Measurements from ENCODE around the gene HMGN4. TPM values are rescaled to one million over a fixed set of nuclear protein-coding genes. Genes with fewer than 3 reads are reported as not detected.
"Not testable (repeated sequence)": the region's sequence is repeated elsewhere in the genome, so short reads cannot be mapped to it uniquely, and the experiment has no call there.

The HMGN4 gene
- total RNA-seq, 2 donors from 2014 or later = 53.5 to 83.0 TPM

DNA sequence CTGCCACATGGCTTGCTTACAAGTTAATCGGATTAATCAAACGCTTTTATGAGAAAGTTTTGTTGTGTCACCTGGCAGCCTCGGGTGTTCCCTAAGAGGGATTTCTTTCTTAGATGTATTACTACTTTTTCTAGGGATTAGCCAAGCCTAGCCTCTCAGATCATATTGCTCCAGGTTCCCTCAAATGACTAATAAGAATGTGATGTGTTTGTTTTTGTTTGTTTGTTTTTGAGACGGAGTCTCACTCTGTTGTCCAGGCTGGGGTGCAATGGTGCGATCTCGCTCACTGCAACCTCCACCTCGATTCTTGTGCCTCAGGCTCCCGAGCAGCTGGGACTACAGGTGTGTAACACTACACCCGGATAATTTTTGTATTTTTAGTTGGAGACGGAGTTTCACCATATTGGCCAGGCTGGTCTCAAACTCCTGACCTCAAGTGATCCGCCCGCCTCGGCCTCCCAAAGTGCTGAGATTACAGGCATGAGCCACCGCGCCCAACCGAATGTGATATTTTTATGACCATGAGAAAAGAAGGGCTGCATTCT is 977 bp downstream of the HMGN4 start:
- H3K9me3 ChIP-seq = no peaks in the 10 kb centered on the region
- no peaks in the 10 kb centered on the region for H3K36me3 ChIP-seq
- DNase-seq (ENCODE audit: low spot score) = no peak
- TF ChIP-seq, protein P1, sequence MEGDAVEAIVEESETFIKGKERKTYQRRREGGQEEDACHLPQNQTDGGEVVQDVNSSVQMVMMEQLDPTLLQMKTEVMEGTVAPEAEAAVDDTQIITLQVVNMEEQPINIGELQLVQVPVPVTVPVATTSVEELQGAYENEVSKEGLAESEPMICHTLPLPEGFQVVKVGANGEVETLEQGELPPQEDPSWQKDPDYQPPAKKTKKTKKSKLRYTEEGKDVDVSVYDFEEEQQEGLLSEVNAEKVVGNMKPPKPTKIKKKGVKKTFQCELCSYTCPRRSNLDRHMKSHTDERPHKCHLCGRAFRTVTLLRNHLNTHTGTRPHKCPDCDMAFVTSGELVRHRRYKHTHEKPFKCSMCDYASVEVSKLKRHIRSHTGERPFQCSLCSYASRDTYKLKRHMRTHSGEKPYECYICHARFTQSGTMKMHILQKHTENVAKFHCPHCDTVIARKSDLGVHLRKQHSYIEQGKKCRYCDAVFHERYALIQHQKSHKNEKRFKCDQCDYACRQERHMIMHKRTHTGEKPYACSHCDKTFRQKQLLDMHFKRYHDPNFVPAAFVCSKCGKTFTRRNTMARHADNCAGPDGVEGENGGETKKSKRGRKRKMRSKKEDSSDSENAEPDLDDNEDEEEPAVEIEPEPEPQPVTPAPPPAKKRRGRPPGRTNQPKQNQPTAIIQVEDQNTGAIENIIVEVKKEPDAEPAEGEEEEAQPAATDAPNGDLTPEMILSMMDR (IDR thresholded peaks at IDR 0.05) = no peak
- TF ChIP-seq POLR2AphosphoS5 (IDR thresholded peaks at IDR 0.05) = no peak
- no peak for TF ChIP-seq POLR2A (IDR thresholded peaks at IDR 0.05)
- 62% methylated on average over 16 of the region's 16 CpGs for WGBS
- H3K4me1 ChIP-seq (replicated peaks) = peaks cover under 1% of the 10 kb centered on the region
- H3K27ac ChIP-seq = peak overlapping the region; percentile 90 to 91
- no peaks in the 10 kb centered on the region for H3K27me3 ChIP-seq (replicated peaks; ENCODE audit: insufficient read depth)
- intact Hi-C loops (cut with DNase I) = loop anchor here (5.0 kb wide), 1 partner anchor 67 kb away; no protein-coding TSS in a partner anchor
- H3K4me3 ChIP-seq = peak overlapping the region; percentile 68 to 72

DNA sequence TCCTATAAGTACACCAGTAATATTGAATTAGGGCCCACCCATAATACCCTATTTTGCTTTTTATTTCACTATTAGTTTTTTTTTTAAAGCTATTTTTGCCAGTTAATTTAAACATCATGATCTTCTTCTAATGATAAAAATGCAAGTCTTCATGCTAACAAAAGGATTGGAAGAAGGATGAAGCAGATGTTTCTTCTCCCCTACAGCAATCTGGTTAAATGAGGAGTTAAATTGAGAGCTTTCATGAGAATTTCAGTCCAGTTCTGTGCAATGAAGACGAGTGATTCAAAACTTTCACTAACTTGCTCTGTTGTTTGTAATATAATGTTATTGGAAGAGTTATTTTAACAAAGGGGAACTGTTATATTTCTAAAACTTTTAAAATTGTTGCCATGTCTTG is 3.4 kb downstream of the HMGN4 start:
- Histone ChIP-seq H3K36me3 (no peaks in the 10 kb centered on the region), H3K27me3 (replicated peaks; ENCODE audit: insufficient read depth) (no peaks in the 10 kb centered on the region), H3K4me3 (no peak overlapping the region), H3K9me3 (no peaks in the 10 kb centered on the region), H3K27ac (no peak overlapping the region), H3K4me1 (replicated peaks) (peaks cover 2% of the 10 kb centered on the region)
- intact Hi-C loops (cut with DNase I) = no loop called here
- 66% methylated on average over 1 of the region's 1 CpG for WGBS
- TF ChIP-seq, protein P1 (IDR thresholded peaks at IDR 0.05) = no peak
- TF ChIP-seq POLR2A (IDR thresholded peaks at IDR 0.05) = no peak
- no peak for TF ChIP-seq POLR2AphosphoS5 (IDR thresholded peaks at IDR 0.05)
- no peak for DNase-seq (ENCODE audit: low spot score)

DNA sequence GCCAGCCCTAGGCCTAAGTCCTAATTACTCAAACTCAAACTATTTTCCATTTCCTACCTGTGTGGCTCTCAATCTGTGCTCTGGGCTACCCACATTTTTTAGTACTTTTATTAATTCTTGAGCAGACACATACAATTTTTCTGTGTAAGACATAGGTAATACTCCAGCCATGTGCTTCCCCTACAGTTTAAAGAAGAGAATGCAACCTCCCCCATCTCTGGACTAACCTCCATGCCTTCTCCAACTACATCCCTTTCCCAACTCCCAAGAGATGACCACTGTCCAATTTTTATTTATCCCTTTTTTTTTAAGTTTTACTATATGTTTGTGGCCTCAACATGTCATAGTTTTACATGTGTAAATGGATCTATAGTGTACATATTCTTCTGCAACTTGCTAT is 5.8 kb downstream of the HMGN4 start:
- H3K36me3 ChIP-seq = no peaks in the 10 kb centered on the region
- TF ChIP-seq, protein P1 (IDR thresholded peaks at IDR 0.05) = no peak
- no peak for TF ChIP-seq POLR2AphosphoS5 (IDR thresholded peaks at IDR 0.05)
- no peak for TF ChIP-seq POLR2A (IDR thresholded peaks at IDR 0.05)

DNA sequence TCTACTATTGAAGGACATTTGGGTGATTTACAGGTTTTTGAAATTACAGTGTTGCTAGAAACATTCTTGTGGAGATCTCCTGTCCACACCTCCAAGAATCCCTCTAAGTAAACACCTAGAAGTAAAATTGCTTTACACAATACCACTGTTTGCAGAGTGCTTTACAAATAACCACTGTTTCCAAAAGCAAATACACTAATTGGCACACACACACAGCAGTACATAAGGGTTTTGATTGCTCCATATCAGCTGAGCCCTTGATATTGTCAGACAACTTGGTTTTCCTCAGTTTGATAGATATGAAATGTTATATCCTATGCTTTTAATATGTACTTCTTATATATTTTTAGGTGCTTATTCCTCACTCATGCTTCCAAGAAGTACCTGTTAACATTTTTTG is 6.3 kb downstream of the HMGN4 start:
- peaks cover 2% of the 10 kb centered on the region for H3K4me1 ChIP-seq (replicated peaks)
- intact Hi-C loops (cut with DNase I) = no loop called here
- H3K27ac ChIP-seq = no peak overlapping the region
- TF ChIP-seq POLR2AphosphoS5 (IDR thresholded peaks at IDR 0.05) (peak; percentile 23), POLR2A (IDR thresholded peaks at IDR 0.05) (no peak)
- TF ChIP-seq, protein P1 (IDR thresholded peaks at IDR 0.05) = no peak
- H3K9me3 ChIP-seq = no peaks in the 10 kb centered on the region
- H3K27me3 ChIP-seq (replicated peaks; ENCODE audit: insufficient read depth) = no peaks in the 10 kb centered on the region
- no peak for DNase-seq (ENCODE audit: low spot score)
- H3K36me3 ChIP-seq = no peaks in the 10 kb centered on the region
- no peak overlapping the region for H3K4me3 ChIP-seq

More for the DNA sequence above, 5.8 kb downstream of the HMGN4 start:
- no peak overlapping the region for H3K27ac ChIP-seq
- intact Hi-C loops (cut with DNase I) = no loop called here
- no peak overlapping the region for H3K4me3 ChIP-seq
- H3K9me3 ChIP-seq = no peaks in the 10 kb centered on the region
- H3K27me3 ChIP-seq (replicated peaks; ENCODE audit: insufficient read depth) = no peaks in the 10 kb centered on the region
- H3K4me1 ChIP-seq (replicated peaks) = peaks cover 2% of the 10 kb centered on the region
- DNase-seq (ENCODE audit: low spot score) = no peak

DNA sequence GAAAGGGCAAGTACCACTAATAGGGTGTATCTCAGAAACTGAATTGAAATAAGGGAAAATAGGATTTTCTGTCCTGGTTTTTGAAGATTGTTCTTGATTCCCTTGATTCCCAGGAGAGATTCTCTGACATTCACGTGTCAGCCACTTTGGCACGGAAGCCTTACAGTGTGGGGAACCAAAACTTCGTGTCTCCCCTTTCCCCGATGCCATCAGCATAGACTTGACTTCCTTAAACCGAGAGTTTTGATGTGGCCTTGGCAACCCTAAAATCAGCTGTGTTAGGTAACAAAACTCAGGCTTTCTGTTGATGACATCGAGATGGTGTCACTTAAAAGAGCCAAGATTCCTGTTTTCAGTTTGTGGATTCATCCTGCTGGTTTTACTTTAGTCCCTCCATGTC is 7.5 kb downstream of the HMGN4 start:
- H3K4me3 ChIP-seq = no peak overlapping the region
- H3K27me3 ChIP-seq (replicated peaks; ENCODE audit: insufficient read depth) = no peaks in the 10 kb centered on the region
- DNase-seq (ENCODE audit: low spot score) = no peak
- no peaks in the 10 kb centered on the region for H3K36me3 ChIP-seq
- 81% methylated on average over 6 of the region's 6 CpGs for WGBS
- intact Hi-C loops (cut with DNase I) = no loop called here
- peaks cover 2% of the 10 kb centered on the region for H3K4me1 ChIP-seq (replicated peaks)
- no peak overlapping the region for H3K27ac ChIP-seq
- H3K9me3 ChIP-seq = no peaks in the 10 kb centered on the region
- TF ChIP-seq POLR2AphosphoS5 (IDR thresholded peaks at IDR 0.05) = no peak
- TF ChIP-seq, protein P1 (IDR thresholded peaks at IDR 0.05) = no peak
- no peak for TF ChIP-seq POLR2A (IDR thresholded peaks at IDR 0.05)

DNA sequence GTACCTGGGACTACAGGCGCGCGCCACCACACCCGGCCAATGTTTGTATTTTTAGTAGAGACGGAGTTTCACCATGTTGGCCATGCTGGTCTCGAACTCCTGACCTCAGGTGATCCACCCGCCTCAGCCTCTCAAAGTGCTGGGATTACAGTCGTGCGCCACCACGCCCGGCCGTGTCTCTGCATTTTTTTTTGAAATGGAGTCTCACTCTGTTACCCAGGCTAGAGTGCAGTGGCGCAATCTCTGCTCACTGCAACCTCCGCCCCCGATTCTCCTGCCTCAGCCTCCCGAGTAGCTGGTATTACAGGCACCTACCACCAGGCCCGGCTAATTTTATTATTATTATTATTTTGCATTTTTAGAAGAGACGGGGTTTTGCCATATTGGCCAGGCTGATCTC is 9.2 kb downstream of the HMGN4 start:
- H3K27ac ChIP-seq; H3K9me3 ChIP-seq; intact Hi-C loops (cut with DNase I); H3K4me1 ChIP-seq (replicated peaks); H3K27me3 ChIP-seq (replicated peaks; ENCODE audit: insufficient read depth); DNase-seq (ENCODE audit: low spot score); H3K4me3 ChIP-seq; H3K36me3 ChIP-seq: not testable (repeated sequence)
- WGBS = 96% methylated on average over 18 of the region's 18 CpGs

Measured in prostate gland (tissue), 2 donors.